GM21423 (cell line): ENCODE results near the gene RGS5.

Experiments used
- ATAC-seq: cut with Tn5 transposase; IDR thresholded peaks from one replicate; pipeline ENCODE4 v1.9.1; 2021; ENCODE audit warnings: mild to moderate bottlenecking, moderate library complexity; ENCODE audit not compliant: unreplicated experiment

RGS5 gene

DNA sequence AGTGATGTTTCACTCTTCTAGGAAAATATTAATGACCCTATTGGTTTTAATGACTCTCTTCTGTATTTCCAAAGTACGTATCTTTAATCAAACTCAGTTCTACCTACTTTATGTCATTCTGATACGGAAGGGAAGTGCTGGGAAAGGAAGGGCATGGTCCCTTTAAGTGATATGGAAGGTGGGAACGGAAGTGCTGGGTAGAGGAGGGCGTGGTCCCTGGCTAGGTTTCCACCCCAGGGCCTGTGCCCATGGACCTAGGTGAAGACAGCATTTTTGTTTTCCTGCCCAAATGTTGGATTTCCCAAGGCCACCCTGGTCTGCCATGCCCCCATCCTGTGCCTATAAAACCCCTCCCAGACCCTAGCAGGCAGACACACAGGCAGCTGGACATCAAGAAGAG lies 109.5 kb downstream of the RGS5 start:
- ATAC-seq = no peak
